ENCODE measurements around the gene ACTL6B.

GRCh38 chr7:100595188-100595587 is 61.1 kb downstream of the ACTL6B start:
- TF ChIP-seq POLR2A (IDR thresholded peaks at IDR 0.05; ENCODE audit: insufficient read depth in 1 of 2, low read depth in 2 of 2, low read length in 2 of 2), result no peak
- TF ChIP-seq TCF7L2 (IDR thresholded peaks at IDR 0.05; ENCODE audit: low read depth, low read length), result no peak
- no peak for TF ChIP-seq HDAC6 (IDR thresholded peaks at IDR 0.05; ENCODE audit: low read depth, low read length)
- no peak for TF ChIP-seq REST (IDR thresholded peaks at IDR 0.05; ENCODE audit: borderline replicate concordance in 1 of 2, low read depth in 1 of 2, low read length in 2 of 2)
- no peak for TF ChIP-seq ZFP91 (CRISPR knock-in tag; IDR thresholded peaks at IDR 0.05; ENCODE audit: borderline replicate concordance)
